GM10248 (cell line): ENCODE data around the gene PTX4.

Source experiments
- CTCF ChIA-PET: fragments of 300-600 bp; sonication (Branson Sonifier 250); formaldehyde crosslinking; extraction: SDS; loops from one replicate; lab custom pipeline; 2021; ENCODE audit warnings: antibody characterized with exemption; lab: Yijun Ruan, JAX
- POLR2A ChIA-PET: fragments of 350-650 bp; sonication (Branson Sonifier 250); formaldehyde crosslinking; extraction: SDS; loops from one replicate; lab custom pipeline; 2020; ENCODE audit warnings: antibody characterized with exemption; lab: Yijun Ruan, JAX
- DNase-seq: peaks from one replicate; pipeline ENCODE4 v3.0.0; 2012; ENCODE audit errors: extremely low spot score
- CTCF ChIP-seq: IDR thresholded peaks from 2 replicates; pipeline ENCODE4 v1.5.1; 2012; ENCODE audit warnings: mild to moderate bottlenecking, low read depth; ENCODE audit errors: extremely low read depth, missing control alignments, control extremely low read depth

Gene PTX4

DNA sequence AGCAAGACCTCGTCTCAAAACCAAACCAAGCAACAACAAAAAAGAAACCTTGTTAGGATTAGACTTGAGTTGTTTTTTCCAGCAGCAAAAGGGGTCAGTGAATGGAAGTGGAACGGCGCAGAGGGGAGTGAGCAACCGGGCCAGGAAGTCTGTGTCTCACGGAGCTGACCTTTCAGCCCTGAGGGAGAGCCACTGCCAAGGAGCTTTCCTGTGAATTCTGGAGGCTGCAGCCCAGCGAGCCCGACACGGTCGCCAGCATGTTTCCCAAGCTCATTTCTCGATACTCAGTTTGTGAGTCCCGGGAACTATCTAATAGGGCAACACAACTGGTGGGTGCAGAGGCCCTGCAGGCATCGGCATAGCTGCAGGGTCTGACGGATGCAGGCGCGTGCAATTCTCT lies 24.0 kb upstream of the PTX4 start:
- ChIA-PET CTCF (interaction anchor here (1.0 kb wide), 1 partner anchor 11 kb away, joined by 4 read pairs; no protein-coding TSS in a partner anchor), POLR2A (no interaction called here)
- no peak for TF ChIP-seq CTCF
- DNase-seq = no peak

- CTCF ChIA-PET = interaction anchor here (1.0 kb wide), 1 partner anchor 12 kb away, joined by 4 read pairs; no protein-coding TSS in a partner anchor
- POLR2A ChIA-PET = interaction anchor here (0.7 kb wide), 1 partner anchor 353 kb away, joined by 3 read pairs; no protein-coding TSS in a partner anchor
- no peak for TF ChIP-seq CTCF
- DNase-seq = no peak
Measured at GRCh38 chr16:1511662-1512569, 23.2 kb upstream of the PTX4 start.

- ChIA-PET POLR2A (no interaction called here), CTCF (no interaction called here)
- TF ChIP-seq CTCF = no peak
- no peak for DNase-seq
Measured at GRCh38 chr16:1510941-1511351, 22.2 kb upstream of the PTX4 start.

GRCh38 chr16:1510272-1510671 lies 21.5 kb upstream of the PTX4 start:
- ChIA-PET CTCF (no interaction called here), POLR2A (no interaction called here)
- no peak for TF ChIP-seq CTCF
- DNase-seq = no peak

DNA sequence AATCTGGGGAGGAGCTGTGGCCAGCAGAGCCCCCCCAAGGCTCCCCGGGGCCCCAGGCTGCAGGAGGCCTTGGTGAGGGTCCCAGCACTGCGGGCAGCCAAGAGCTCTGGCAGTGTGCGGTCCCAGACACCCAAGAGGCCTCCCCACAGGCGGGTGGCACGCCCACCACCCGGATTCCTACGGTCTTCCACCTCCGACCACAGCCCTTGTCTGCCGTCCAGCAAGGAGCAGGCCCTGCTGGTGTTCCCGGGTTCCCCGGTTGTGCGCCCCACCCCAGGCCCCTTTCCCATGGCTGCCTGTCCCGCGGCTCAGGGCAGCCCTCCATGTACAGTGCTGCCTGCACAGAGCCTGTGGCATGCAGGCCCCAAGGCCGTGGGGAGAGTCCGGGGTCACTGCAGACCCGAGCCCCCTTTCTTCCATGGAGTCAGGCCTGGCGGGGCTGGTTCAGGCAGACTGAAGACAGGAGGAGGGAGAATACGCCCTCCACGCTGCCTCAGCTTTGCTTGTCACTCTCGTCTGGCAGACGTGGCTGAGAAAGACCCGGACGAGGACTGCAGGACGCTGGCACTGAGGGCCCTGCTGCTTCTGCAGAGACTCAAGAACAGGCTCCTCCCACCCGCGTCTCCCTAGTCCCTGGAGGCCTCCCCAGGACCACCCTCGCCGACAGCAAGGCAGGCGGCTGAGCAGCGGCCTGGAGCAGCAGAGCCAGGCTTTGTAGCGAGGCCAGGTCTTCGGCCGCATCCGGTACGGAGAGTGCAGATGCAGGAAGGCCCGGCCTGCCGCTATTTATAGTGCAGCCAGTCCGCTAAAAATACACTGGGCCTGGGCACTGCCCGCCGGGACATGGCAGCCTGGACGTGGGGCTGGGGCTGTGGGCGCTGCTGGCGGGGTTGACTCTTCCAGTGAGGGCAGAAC lies 20.8 kb upstream of the PTX4 start:
- ChIA-PET POLR2A (no interaction called here), CTCF (no interaction called here)
- DNase-seq = no peak
- no peak for TF ChIP-seq CTCF

- no peak for DNase-seq
- CTCF ChIA-PET = no interaction called here
- POLR2A ChIA-PET = no interaction called here
- no peak for TF ChIP-seq CTCF
Measured at GRCh38 chr16:1508494-1509187, 19.9 kb upstream of the PTX4 start.
